DMS 273 treated with DMSO at 0.1 percent for 48 hours (cell line): Measurements from ENCODE around the gene CCDC141.

Experiments used
- DNase-seq: peaks from one replicate; lab custom pipeline; 2025; lab: John Stamatoyannopoulos, UW

Gene CCDC141

DNA sequence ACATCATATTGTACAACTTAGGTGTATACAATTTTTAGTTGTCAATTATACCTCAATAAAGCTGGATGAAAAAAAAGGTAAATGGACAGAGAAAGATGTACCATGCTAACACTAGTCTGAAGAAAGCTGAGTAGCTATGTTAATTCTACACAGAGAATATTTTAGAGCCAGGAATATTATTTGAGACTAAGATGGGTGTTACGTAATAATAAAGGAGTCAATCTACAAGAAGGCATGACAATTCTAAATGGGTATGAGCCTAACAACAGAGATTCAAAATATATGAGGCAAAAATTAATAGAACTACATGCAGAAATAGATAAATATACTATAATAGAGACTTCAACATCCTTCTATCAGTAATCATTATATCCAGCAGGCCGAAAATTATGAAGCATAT is 69.1 kb downstream of the CCDC141 start:
- DNase-seq, result no peak

DNA sequence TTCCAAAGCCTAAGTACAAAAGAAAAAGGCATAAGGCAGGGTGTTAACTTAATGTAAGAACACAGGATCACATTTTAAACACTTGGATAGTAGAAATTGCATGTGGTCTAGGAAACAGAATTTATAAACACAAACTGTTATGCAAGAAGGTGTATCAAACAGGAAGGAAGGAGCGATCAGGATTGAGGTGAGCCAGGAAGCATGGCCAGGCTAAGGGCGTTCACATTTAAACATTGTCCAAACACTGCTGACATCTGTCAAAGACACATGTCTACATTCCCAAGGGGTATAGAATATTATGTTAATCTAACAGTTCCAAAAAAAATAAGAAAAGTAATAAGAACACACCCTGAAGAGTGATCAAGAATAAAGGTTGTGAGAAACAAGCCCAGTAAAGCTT is 71.3 kb downstream of the CCDC141 start:
- DNase-seq, result no peak

DNA sequence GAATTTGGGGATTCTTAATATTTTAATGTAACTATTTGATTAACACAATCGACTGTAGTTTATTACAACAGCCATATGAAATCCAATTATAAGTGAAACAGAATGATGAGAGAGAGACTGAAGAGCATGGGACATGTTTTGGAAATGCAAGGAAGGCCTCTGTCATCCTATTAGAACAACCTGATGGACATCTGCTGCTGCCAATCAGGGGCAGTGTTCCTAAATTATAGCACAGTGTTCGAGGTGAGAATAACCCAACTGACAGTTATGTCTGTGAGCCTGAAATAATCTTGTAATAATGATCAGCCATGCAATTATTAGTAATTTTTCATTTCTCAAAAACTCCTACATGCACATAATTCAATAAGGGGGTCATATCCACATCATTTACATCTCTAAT is 73.6 kb downstream of the CCDC141 start:
- DNase-seq, result no peak

DNA sequence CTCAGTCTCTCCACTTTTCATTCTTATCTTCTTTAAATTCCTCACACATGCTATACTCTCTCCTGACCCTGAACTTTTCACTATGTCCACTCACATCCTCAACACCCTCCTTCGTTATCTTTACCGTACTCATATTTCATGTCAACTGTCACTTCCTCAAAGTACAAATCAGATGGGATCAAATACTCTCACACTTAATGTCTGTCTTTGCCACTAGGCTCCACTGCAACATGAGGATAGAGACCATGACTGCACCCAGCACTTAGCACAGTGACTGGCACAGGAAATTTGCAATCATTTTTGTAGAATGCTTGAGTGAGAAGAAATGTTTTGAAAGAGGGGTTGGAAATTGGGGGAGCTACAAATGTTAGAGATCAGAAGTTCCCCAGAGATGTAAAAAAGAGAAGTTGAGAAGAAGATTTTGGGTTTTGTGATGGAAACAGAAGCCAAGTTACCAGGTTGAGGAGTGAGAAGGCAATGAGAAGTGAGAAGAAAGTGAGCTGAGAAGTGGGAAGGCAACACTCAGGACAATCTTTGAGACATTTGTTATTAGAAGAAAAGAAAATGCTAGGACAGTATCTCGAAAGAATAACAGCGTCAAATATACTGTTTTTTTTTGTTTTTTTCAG is 87.0 kb downstream of the CCDC141 start:
- DNase-seq, result no peak

DNA sequence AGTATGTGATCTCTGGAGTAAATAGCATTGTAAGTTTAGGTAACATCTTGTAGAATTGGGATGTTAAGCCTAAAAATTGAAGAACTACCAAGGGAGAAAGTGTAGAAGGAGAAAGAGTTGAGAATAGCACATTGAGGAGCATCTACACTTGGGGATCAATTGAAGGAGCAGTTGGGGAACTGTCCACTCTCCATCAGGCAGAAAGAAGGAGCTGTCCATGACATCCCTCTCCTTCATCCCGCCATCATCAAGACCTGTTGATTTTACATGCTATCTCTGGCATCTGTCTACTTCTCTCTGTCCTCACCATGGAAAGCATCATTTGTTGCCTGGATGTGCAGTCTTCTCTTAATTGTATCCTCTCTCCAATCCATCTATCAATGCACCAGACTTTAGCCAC is 87.8 kb downstream of the CCDC141 start:
- DNase-seq, result no peak

DNA sequence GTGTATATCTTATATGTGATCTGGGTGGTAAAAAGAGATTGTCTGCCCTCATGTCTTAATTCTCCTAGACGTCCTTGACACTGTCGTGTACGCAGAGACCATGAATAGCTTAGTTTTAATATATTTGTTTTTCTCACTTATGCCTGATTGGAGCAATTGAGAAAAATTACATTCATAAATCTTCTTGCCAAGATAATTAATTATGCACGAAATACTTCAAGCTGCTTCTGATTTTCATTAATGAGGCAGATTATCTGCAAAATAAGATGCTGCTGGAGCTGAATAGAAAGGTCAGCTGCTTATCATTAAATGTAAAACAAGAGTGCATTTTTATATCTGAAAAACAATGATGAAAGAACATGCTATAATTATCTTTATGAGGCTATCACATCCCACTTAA is 95.9 kb downstream of the CCDC141 start:
- no peak for DNase-seq

DNA sequence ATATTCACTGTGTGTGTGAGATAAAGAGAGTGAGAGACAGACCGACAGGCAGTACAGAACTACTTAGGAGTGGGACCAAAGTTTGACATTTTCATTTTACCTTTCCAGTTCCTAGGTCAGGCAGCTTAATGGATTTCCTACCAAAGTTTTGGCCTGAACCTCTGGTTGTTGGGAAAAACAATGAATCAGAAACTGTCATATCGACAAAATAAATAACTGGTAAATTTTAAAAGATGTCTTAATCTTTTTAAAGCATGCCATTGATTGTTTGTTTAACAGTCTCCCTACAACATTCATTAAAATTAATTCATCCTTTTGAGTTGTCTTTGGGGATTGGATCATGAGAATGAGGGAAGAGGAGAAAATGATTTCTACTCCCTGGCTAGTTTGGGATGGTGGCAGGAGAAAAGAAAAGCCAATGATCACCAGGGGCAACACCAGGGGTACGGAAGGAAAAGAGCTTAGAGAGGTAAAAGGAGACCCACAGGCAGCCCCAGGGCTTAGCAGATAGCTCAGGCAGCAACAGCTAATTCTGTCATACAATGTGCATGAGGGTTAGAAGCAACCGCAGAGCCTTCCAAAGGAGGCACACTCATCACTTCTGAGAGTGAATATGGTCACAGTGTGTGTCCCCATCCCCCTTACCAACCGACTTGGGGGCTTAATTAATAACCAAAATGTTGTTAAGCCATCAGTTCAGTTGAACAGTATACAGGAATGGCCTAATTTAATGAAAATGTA is 98.5 kb downstream of the CCDC141 start:
- DNase-seq, result no peak

DNA sequence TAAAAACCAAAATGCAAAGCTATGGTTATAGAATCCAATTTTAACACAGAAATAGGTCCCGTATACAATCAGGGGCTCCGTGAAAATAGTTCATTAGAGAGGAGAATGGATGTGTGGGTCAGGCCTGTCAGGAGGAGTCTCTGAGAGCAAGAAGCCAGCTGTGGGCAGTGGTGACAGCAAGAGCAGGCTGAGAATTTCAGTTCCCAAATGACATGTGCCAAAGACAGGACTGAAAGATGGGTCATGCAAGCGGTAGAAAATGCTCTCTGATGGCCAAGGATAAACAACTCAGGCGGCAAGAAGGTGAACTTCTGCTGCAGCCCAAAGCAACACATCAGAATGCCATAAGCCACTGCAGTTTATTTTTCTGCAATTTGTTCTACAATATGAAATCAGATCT is 100.4 kb downstream of the CCDC141 start:
- no peak for DNase-seq

DNA sequence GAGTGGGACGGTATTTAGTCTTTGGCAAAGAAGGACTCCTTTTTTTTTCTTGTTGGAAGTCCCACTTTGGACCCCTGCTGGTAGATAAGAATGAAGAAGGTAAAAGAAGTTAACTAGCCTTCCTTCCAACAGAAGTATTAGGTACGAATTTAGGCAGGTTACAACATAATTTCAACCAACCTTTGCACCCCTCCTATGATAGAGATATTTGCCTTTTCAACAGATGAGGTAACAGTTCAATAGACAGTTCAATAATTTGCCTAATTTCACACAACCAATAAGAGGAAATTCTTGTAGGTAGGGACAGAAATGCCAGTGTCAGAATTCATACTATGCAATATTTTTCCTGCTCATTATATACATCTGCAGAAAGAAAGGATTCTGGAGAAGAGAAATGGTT is 100.8 kb downstream of the CCDC141 start:
- no peak for DNase-seq

DNA sequence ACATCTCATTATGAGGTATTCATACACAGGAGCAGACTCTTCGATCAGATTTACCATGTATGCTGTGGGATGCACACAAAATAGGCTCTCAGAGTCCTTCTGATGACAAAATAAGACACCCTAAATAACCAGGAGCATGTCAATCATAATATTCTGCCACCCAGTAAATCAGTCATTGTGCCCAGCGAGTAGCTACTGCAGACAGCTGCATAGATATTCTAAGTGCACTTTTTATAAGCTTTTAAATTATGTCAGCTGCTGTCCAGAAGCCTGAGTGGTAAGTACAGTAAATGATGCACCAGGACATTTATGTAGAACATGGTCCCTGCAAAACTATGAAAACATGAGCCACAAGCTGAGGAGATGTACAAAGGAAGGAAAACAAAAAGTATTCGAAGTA is 102.9 kb downstream of the CCDC141 start:
- no peak for DNase-seq

DNA sequence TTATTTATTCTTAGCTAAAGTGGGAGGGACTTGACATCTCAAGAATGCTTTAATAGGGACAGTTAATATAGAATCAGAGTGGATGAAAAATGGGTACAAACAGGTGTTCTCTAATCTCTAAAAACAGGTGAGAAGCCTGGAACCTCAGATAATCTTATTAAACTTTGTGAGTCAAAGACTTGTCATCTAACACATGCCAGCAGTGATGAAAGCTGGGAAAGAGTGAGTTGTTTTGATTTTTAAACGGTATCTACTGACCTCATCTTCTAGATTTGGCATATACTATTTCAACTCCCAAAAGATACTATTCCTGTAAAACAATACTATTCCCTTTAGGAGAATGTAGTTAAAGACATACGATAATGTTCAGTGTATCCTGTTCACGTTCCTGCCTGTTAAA is 103.4 kb downstream of the CCDC141 start:
- DNase-seq, result no peak

DNA sequence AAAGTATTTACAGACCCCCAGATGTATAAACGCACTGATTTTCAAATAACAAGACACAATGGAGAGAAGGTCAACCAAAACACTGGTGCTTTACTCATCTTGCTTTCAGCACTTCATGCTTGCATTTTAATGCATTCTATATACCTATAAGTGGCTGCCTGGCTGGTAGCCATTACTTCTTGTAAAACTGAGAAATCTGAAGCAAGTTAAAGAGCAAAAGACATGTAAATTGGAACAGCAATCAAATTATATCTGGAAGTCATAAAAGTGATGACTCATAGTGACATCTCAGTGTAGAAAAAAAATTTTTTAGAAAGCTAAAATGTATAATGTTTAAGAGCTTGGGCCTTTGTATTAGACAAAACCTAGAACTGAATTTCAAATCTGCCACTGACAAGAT is 106.2 kb downstream of the CCDC141 start:
- DNase-seq, result no peak

DNA sequence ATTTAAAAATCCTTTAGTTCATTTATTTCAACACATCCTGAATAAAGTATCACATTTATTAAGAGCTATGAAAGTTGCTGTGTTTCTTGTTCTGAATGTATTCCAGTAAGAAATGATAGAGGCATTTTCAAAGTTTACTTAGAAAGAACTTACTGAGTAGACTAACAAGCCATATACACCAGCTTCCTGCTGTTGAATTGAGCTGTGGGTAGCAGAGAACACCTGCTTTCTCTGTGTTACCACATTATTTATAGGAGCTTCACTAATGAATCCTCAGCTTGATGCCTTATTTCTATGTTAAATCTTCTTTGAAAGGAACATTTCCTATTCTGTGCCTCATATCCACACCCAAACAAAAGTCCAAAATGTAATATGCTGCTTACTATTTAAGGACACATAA is 115.4 kb downstream of the CCDC141 start:
- no peak for DNase-seq

DNA sequence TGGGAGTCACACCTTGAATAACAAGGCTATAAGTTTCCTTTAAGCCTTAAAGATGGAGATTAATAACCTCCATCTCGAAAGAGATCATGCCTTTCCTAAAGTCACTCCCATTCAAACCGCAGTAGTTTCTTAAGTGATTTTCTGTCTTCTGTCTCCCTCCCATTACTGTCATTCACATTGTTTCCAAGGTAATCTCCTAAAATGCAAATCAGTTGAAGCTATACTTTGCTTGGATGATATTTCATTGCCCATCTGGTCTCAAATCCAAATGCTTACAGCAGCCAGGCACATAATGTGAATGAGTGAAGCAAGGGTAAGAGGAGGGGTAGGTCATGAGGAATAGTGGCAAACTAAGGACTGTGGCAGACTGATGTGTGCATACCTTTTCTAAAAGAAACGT is 116.4 kb downstream of the CCDC141 start:
- peak; percentile 54 for DNase-seq

DNA sequence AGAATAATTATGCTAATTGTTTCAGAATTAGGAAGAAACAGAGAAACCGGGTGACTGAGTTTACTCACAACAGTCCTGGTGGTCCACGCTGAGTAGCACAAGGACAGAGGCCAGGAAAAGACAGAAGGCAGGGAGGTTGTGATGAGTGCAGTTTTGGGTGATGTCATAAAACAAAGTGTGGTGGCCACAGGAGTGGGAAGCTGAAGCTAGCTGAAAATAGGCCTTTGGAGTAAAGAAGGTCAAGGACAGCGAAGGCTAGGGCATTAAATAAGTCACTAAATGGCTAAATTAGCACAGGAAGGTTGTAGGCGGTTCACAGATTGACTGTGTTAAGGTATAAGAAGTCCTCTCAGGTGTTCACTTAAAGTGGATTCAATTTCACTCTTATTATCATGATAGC is 121.9 kb downstream of the CCDC141 start:
- no peak for DNase-seq

DNA sequence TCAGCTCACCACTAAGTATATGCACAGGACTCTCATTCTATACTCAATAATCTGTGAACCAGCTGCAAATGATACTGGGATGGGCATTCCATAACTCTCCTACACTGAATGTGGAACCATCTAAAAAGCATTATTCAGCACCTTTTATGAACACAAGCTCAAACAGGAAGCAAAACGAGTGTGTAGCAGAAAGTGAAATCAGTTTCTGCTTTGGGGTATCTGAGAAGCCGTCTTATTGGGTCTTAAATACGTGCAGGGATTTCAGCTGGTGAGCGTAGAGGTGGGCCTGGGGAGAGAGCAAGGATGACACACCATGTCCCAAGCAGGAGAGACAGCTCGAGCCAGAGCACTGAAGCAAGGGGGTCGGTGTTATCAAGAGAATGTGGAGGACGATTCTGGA is 122.8 kb downstream of the CCDC141 start:
- DNase-seq, result no peak

DNA sequence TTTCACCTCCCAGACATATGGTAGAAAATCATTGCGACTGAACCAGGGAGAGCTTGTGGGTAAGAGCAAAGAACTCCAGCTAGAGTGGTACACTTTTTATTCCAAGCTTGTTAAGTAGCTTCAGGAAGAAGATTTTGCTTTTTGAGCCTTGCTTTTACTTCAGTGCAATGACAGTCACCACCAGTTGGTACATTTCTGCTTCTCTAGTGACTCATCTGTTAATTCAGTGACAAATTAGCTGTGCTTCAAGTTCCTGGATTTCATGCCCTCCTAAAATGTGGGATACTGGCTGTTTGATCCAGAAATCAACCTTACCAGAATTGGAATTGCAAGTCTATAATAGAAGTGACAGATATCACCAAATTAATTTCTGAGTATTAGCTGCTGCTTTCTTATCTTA is 125.1 kb downstream of the CCDC141 start:
- DNase-seq, result no peak

DNA sequence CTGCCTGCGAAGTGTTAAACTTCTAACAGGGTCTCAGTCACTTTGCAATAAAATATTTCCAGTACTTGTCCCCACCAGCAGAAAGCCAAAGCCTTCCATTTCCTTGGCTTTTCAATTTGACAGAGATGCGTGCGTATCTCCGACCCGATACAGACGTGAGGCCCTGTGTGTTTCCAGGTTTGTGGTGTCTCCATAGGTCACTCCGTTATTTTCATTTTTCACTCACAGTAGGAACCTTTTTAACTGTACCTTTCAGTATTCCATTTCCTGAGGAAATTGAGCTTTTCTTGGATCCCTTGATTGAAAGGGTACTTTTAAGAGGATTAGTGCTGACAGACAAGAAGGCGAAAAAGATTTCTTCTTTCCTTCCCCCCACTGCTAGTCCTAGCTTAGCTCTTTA is 126.4 kb downstream of the CCDC141 start:
- no peak for DNase-seq

DNA sequence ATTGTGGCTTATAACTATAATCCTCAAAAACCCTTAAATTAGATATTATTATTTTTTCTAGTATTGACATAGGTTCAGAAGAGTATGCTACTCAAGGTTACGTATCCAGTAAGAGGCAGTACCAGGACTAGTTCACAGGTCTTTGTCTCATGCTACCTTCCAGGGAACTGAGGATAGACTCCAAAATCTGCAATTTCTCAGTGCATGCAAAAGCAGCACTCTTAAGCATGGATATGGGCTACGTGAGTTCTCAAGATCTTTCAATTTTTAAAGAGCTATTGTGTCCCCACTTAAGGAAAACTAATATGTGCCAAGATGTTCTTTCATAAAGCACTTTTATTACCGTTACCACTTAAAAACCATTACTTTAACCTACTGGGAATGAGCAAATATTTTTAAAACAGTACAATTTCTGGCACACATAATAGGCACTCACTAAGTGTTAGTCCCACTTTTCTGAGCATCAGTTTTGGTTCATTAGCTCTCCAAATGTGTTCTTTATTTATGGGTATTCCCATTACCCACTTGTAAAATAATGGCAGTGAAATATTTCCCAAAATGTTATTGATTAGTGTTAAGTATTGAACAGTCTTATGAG is 128.9 kb downstream of the CCDC141 start:
- no peak for DNase-seq

DNA sequence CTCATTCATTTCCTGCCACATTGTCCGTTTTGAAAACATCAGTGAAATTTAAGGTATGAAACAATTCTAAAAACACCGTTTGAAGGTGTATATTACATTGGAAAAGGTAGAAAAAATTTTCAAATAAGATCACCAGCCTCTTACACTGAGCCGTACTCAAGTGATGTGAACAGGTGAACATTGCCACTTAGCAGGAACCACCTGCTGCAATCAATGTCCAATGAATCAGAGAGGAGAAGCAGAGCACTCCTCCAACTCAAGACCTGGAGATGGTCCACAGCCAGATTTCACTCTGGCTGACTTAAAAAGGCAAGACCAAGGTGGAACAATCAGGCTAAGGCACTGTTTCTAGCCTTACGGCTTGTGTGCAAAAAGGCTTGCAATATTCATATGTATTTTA is 132.4 kb downstream of the CCDC141 start:
- DNase-seq, result no peak

DNA sequence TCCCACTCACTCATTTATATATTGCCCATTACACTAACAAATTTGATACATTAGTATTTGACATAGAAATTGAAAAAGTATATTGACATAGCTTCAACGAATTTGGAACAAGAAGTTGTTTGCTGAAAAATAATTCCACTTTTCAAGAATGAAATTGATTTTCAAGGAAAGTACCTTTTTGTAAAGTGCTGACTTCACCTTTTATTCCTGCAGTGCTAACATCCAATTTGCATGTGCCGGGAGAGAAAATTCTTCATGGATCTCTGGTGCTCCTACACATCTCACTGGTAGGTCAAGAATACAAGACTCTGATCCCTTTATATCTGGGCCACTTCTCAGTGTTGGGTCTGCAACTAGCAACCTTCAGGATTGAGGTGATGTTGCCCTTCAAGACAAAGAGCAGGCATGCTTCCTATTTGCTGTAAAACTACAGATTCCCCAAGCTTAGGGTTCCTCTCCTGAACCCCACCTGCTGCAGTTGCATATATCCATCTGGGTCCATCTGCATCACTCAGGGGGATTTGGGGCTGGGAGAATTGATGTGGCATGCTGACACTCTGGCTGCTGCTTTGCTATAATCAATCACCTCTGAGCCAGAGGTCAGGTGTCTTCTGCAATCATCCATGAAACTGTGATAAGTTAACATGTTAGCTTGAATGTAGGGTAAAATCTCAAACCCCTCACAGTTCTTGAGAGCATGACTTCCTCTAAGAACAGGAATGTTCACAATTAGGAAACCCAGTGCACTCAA is 134.3 kb downstream of the CCDC141 start:
- no peak for DNase-seq

DNA sequence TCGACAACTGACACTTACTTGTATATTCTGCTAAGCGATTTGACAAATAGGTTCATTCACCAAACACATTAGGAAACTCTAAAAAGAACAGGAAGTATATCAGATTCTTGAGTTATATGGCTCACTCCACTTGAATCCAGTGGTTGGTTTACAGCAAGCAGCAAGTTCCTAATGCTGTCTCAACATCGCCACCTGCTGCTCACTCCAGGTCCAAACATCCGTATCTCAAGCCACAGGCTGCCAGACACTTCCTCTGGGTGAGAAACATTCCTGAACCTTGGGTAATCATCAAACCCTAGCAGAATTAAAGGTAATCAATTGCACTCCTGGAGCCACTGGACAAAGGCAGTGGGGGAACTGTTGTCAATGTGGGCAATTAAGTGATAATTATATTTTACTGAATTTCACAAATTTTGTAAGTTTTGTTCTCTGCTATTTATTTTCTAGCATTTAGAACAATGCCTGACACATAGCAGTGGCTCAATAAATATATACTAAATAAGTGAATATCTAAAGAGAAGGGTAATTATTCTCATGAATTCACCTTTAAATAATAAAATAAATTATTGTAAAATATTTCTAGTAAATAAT is 135.6 kb downstream of the CCDC141 start:
- DNase-seq, result peak; percentile 31

DNA sequence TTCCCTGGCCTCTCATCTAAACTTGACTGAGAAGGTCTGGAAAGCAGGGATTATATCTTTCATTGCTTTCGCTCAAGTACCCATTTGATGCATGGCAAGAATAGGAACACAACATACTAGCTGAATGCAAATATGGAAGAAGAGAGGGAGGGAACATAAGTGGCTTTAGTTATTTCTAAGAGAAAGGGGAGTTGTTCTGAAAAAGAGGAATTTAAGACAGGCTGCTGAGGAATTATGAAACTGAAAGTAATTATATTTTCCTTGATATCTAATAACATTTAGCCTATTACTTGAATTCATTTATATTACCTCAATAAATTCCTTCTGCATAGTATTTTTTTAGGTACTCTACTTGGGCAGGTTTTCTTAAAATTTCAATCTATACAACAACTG is 136.9 kb downstream of the CCDC141 start:
- no peak for DNase-seq
